ENCODE measurements around the gene KAT7.

KAT7 gene

GRCh38 chr17:49760932-49761558, 27.4 kb upstream of the KAT7 start:
- no peak for DNase-seq

- no peak for DNase-seq
Observed at GRCh38 chr17:49762151-49762941, 26.1 kb upstream of the KAT7 start.

GRCh38 chr17:49763735-49764558, 24.5 kb upstream of the KAT7 start, which contains the start of gene FAM117A:
FAM117A (minus strand) TSS chr17:49764131; CDS start chr17:49764087, 44 bp downstream.
- DNase-seq: peak; percentile 98

GRCh38 chr17:49764559-49765180, 23.8 kb upstream of the KAT7 start:
- DNase-seq: no peak

GRCh38 chr17:49766918-49767530, 21.5 kb upstream of the KAT7 start:
- DNase-seq: no peak

- DNase-seq: no peak
Observed at GRCh38 chr17:49775546-49776260, 12.8 kb upstream of the KAT7 start.

- no peak for DNase-seq
Observed at GRCh38 chr17:49776551-49777300, 11.8 kb upstream of the KAT7 start.

GRCh38 chr17:49777563-49777962, 10.9 kb upstream of the KAT7 start:
- DNase-seq: no peak

- DNase-seq: no peak
Observed at GRCh38 chr17:49779156-49779738, 9.2 kb upstream of the KAT7 start.

- peak; percentile 10 for DNase-seq
Observed at GRCh38 chr17:49779739-49780231, 8.7 kb upstream of the KAT7 start.

- no peak for DNase-seq
Observed at GRCh38 chr17:49783071-49783715, 5.3 kb upstream of the KAT7 start.

GRCh38 chr17:49783791-49784190, 4.7 kb upstream of the KAT7 start:
- DNase-seq: no peak

- DNase-seq: no peak
Observed at GRCh38 chr17:49784636-49785035, 3.8 kb upstream of the KAT7 start.

GRCh38 chr17:49787884-49788477, 500 bp upstream of the KAT7 start:
- DNase-seq: no peak

- DNase-seq: no peak
Observed at GRCh38 chr17:49789243-49789578, 730 bp downstream of the KAT7 start.

GRCh38 chr17:49793309-49793708, 4.8 kb downstream of the KAT7 start:
- DNase-seq: no peak

- DNase-seq: no peak
Observed at GRCh38 chr17:49795372-49795771, 6.9 kb downstream of the KAT7 start.

- DNase-seq: no peak
Observed at GRCh38 chr17:49798182-49798581, 9.7 kb downstream of the KAT7 start.

- no peak for DNase-seq
Observed at GRCh38 chr17:49798738-49799137, 10.3 kb downstream of the KAT7 start.

- no peak for DNase-seq
Observed at GRCh38 chr17:49809056-49809455, 20.6 kb downstream of the KAT7 start.

All from COR-L47 (cell line).